Spleen (tissue), 7 donors: ENCODE measurements around the gene ROR1.

ENCODE experiments used
- POLR2AphosphoS5 ChIP-seq, 3 donors: sonication (generic); formaldehyde crosslinking; IDR thresholded peaks; one replicate each; pipeline ENCODE4 v1.5.1; 2017; ENCODE audit warnings: antibody characterized with exemption in 3 of 3
- TF ChIP-seq, protein P1 (sequence below), 11 experiments: fragments of 200-600 bp in 7 of 11; fragments of 450-650 bp in 4 of 11; sonication (generic) in 4 of 11; IDR thresholded peaks in 8 of 11; conservative IDR thresholded peaks in 3 of 11; 1 replicate in 7 of 11; 2 replicates in 4 of 11; pipeline versions ENCODE4 v1.4.0 to v1.8.0; 2016 to 2021; ENCODE audit warnings: antibody characterized with exemption in 11 of 11, inconsistent platforms in 4 of 11, mild to moderate bottlenecking in 1 of 11
- donor health status: DM: no; HTN: no; CAD: no; lungs with moderate emphysema.
- donor health status: DM: no; HTN: no; CAD: no.
- donor health status: DM: no; HTN: no; CAD: no.

DNA sequence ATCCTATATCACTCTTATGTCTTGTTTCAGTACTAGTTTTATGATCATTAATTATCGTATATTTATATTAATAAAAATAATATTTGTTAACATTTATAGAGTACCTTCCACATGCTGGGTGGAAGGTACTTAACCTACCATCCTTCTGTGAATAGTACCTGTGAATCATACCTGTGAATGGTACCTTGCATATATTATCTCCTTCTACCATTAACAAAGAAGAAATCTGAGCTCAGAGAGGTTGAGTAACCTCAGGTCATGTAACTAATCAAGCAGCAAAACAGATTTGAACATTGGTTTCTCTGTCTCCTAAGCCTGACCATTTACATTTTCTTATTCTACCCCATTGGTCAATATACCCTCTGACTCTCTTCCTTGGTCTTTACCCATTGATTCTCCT lies 255.2 kb downstream of the ROR1 start:
- TF ChIP-seq, protein P1, sequence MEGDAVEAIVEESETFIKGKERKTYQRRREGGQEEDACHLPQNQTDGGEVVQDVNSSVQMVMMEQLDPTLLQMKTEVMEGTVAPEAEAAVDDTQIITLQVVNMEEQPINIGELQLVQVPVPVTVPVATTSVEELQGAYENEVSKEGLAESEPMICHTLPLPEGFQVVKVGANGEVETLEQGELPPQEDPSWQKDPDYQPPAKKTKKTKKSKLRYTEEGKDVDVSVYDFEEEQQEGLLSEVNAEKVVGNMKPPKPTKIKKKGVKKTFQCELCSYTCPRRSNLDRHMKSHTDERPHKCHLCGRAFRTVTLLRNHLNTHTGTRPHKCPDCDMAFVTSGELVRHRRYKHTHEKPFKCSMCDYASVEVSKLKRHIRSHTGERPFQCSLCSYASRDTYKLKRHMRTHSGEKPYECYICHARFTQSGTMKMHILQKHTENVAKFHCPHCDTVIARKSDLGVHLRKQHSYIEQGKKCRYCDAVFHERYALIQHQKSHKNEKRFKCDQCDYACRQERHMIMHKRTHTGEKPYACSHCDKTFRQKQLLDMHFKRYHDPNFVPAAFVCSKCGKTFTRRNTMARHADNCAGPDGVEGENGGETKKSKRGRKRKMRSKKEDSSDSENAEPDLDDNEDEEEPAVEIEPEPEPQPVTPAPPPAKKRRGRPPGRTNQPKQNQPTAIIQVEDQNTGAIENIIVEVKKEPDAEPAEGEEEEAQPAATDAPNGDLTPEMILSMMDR (IDR thresholded peaks at IDR 0.05 in 8 of 11, conservative IDR thresholded peaks at IDR 0.05 in 3 of 11) = no peak
- TF ChIP-seq POLR2AphosphoS5 (IDR thresholded peaks at IDR 0.05) = no peak
